Measurements from ENCODE around the gene OR2J1.
"Not testable (repeated sequence)": the region's sequence is repeated elsewhere in the genome, so short reads cannot be mapped to it uniquely, and the experiment has no call there.

OR2J1 gene

GRCh38 chr6:29129326-29130012, 30.2 kb downstream of the OR2J1 start:
- H3K27me3 ChIP-seq (ENCODE audit: control insufficient read depth, insufficient read depth, low read length): no peaks in the 10 kb centered on the region
- H3K9me3 ChIP-seq (ENCODE audit: control insufficient read depth, low read length): no peaks in the 10 kb centered on the region
- no peak overlapping the region for H3K4me3 ChIP-seq (ENCODE audit: low read length)
- H3K4me1 ChIP-seq (ENCODE audit: control insufficient read depth, insufficient read depth, low read length): no peaks in the 10 kb centered on the region
- no peaks in the 10 kb centered on the region for H3K36me3 ChIP-seq (ENCODE audit: control insufficient read depth, insufficient read depth, low read length)
- no peak overlapping the region for H3K9ac ChIP-seq (ENCODE audit: low read length)

- Histone ChIP-seq H3K27me3 (ENCODE audit: control insufficient read depth, insufficient read depth, low read length) (no peaks in the 10 kb centered on the region), H3K36me3 (ENCODE audit: control insufficient read depth, insufficient read depth, low read length) (no peaks in the 10 kb centered on the region), H3K4me3 (ENCODE audit: low read length) (no peak overlapping the region), H3K9ac (ENCODE audit: low read length) (no peak overlapping the region), H3K4me1 (ENCODE audit: control insufficient read depth, insufficient read depth, low read length) (no peaks in the 10 kb centered on the region), H3K9me3 (ENCODE audit: control insufficient read depth, low read length) (no peaks in the 10 kb centered on the region)
Observed at GRCh38 chr6:29130644-29131043, 31.4 kb downstream of the OR2J1 start.

GRCh38 chr6:29131691-29132090, 32.4 kb downstream of the OR2J1 start:
- Histone ChIP-seq H3K9ac (ENCODE audit: low read length) (no peak overlapping the region), H3K36me3 (ENCODE audit: control insufficient read depth, insufficient read depth, low read length) (no peaks in the 10 kb centered on the region), H3K4me3 (ENCODE audit: low read length) (no peak overlapping the region), H3K9me3 (ENCODE audit: control insufficient read depth, low read length) (no peaks in the 10 kb centered on the region), H3K27me3 (ENCODE audit: control insufficient read depth, insufficient read depth, low read length) (no peaks in the 10 kb centered on the region), H3K4me1 (ENCODE audit: control insufficient read depth, insufficient read depth, low read length) (no peaks in the 10 kb centered on the region)

- H3K4me3 ChIP-seq (ENCODE audit: low read length): no peak overlapping the region
Observed at GRCh38 chr6:29137724-29138123, 38.4 kb downstream of the OR2J1 start.

GRCh38 chr6:29141606-29142005, 42.3 kb downstream of the OR2J1 start:
- Histone ChIP-seq H3K27me3 (ENCODE audit: control insufficient read depth, insufficient read depth, low read length) (no peaks in the 10 kb centered on the region), H3K4me1 (ENCODE audit: control insufficient read depth, insufficient read depth, low read length) (no peaks in the 10 kb centered on the region), H3K9ac (ENCODE audit: low read length) (no peak overlapping the region), H3K4me3 (ENCODE audit: low read length) (no peak overlapping the region), H3K9me3 (ENCODE audit: control insufficient read depth, low read length) (no peaks in the 10 kb centered on the region), H3K36me3 (ENCODE audit: control insufficient read depth, insufficient read depth, low read length) (no peaks in the 10 kb centered on the region)

More at GRCh38 chr6:29137724-29138123, 38.4 kb downstream of the OR2J1 start:
- Histone ChIP-seq H3K27me3 (ENCODE audit: control insufficient read depth, insufficient read depth, low read length) (no peaks in the 10 kb centered on the region), H3K4me1 (ENCODE audit: control insufficient read depth, insufficient read depth, low read length) (no peaks in the 10 kb centered on the region), H3K9ac (ENCODE audit: low read length) (no peak overlapping the region), H3K36me3 (ENCODE audit: control insufficient read depth, insufficient read depth, low read length) (no peaks in the 10 kb centered on the region), H3K9me3 (ENCODE audit: control insufficient read depth, low read length) (no peaks in the 10 kb centered on the region)

- Histone ChIP-seq H3K9ac (ENCODE audit: low read length) (no peak overlapping the region), H3K4me1 (ENCODE audit: control insufficient read depth, insufficient read depth, low read length) (no peaks in the 10 kb centered on the region), H3K4me3 (ENCODE audit: low read length) (no peak overlapping the region), H3K36me3 (ENCODE audit: control insufficient read depth, insufficient read depth, low read length) (no peaks in the 10 kb centered on the region), H3K9me3 (ENCODE audit: control insufficient read depth, low read length) (no peaks in the 10 kb centered on the region), H3K27me3 (ENCODE audit: control insufficient read depth, insufficient read depth, low read length) (no peaks in the 10 kb centered on the region)
Observed at GRCh38 chr6:29142309-29142708, 43.0 kb downstream of the OR2J1 start.

GRCh38 chr6:29146179-29146578, 46.9 kb downstream of the OR2J1 start:
- Histone ChIP-seq H3K4me3 (ENCODE audit: low read length) (no peak overlapping the region), H3K9me3 (ENCODE audit: control insufficient read depth, low read length) (no peaks in the 10 kb centered on the region), H3K4me1 (ENCODE audit: control insufficient read depth, insufficient read depth, low read length) (no peaks in the 10 kb centered on the region), H3K27me3 (ENCODE audit: control insufficient read depth, insufficient read depth, low read length) (no peaks in the 10 kb centered on the region), H3K9ac (ENCODE audit: low read length) (no peak overlapping the region), H3K36me3 (ENCODE audit: control insufficient read depth, insufficient read depth, low read length) (no peaks in the 10 kb centered on the region)

GRCh38 chr6:29147074-29147473, 47.8 kb downstream of the OR2J1 start:
- H3K9ac ChIP-seq (ENCODE audit: low read length): no peak overlapping the region
- H3K36me3 ChIP-seq (ENCODE audit: control insufficient read depth, insufficient read depth, low read length): no peaks in the 10 kb centered on the region
- H3K9me3 ChIP-seq (ENCODE audit: control insufficient read depth, low read length): no peaks in the 10 kb centered on the region
- no peaks in the 10 kb centered on the region for H3K4me1 ChIP-seq (ENCODE audit: control insufficient read depth, insufficient read depth, low read length)
- no peak overlapping the region for H3K4me3 ChIP-seq (ENCODE audit: low read length)
- H3K27me3 ChIP-seq (ENCODE audit: control insufficient read depth, insufficient read depth, low read length): no peaks in the 10 kb centered on the region

GRCh38 chr6:29149444-29149843, 50.2 kb downstream of the OR2J1 start:
- H3K27me3 ChIP-seq (ENCODE audit: control insufficient read depth, insufficient read depth, low read length); H3K9ac ChIP-seq (ENCODE audit: low read length); H3K4me3 ChIP-seq (ENCODE audit: low read length); H3K9me3 ChIP-seq (ENCODE audit: control insufficient read depth, low read length); H3K4me1 ChIP-seq (ENCODE audit: control insufficient read depth, insufficient read depth, low read length); H3K36me3 ChIP-seq (ENCODE audit: control insufficient read depth, insufficient read depth, low read length): not testable (repeated sequence)
